ENCODE data around the gene MAN2B2. TPM values are rescaled to one million over a fixed set of nuclear protein-coding genes. Genes with fewer than 3 reads are reported as not detected.

Gene MAN2B2
- polyA plus RNA-seq, 1 donor (not counting 4 experiments of a cell fraction or from before 2014, with no cell fraction given): 7.4 TPM

- no peak for FAIRE-seq
- dilution Hi-C loops (cut with MboI; ENCODE audit: extremely low pct_ligation_motif_present, low sequenced_read_pairs): no loop called here
- Histone ChIP-seq H4K20me1 (ENCODE audit: control insufficient read depth, extremely low read depth, insufficient read depth, low read length) (no peaks in the 10 kb centered on the region), H3K4me3 (ENCODE audit: control insufficient read depth in 2 of 3, extremely low read depth in 1 of 3, insufficient read depth in 2 of 3, low read depth in 1 of 3, low read length in 3 of 3) (no peak overlapping the region), H3K9me1 (ENCODE audit: control insufficient read depth, extremely low read depth, insufficient read depth, low read length) (no peaks in the 10 kb centered on the region), H3K27ac (ENCODE audit: control insufficient read depth, insufficient read depth, low read length) (no peak overlapping the region), H3K9ac (ENCODE audit: control insufficient read depth, extremely low read depth, insufficient read depth, low read length) (no peak overlapping the region), H3K36me3 (ENCODE audit: control insufficient read depth in 2 of 2, extremely low read depth in 1 of 2, insufficient read depth in 2 of 2, low read length in 2 of 2) (no peaks in the 10 kb centered on the region), H3K4me1 (ENCODE audit: control insufficient read depth, extremely low read depth, insufficient read depth, low read length) (peaks cover 6% of the 10 kb centered on the region), H3K27me3 (ENCODE audit: control insufficient read depth, extremely low read depth, insufficient read depth, low read length) (peaks cover 40% of the 10 kb centered on the region), H3K79me2 (ENCODE audit: control insufficient read depth, insufficient read depth, low read length) (no peaks in the 10 kb centered on the region), H3K4me2 (ENCODE audit: control insufficient read depth, extremely low read depth, insufficient read depth, low read depth, low read length) (no peak overlapping the region), H3K9me3 (ENCODE audit: control insufficient read depth, low read depth, low read length) (no peaks in the 10 kb centered on the region), H2AFZ (ENCODE audit: control insufficient read depth, low read length) (no peak overlapping the region)
- TF ChIP-seq CTCF (optimal IDR thresholded peaks at IDR 0.05 in 1 of 3, IDR thresholded peaks at IDR 0.05 in 1 of 3, conservative IDR thresholded peaks at IDR 0.05 in 1 of 3; ENCODE audit: extremely low read depth in 1 of 3, insufficient read depth in 2 of 3, low read length in 3 of 3) (no peak), EZH2 (IDR thresholded peaks at IDR 0.05; ENCODE audit: low read length) (no peak)
- DNase-seq (ENCODE audit: low read depth, low spot score): no peak
These were observed 17.1 kb upstream of the MAN2B2 start for GRCh38 chr4:6557856-6558255.

- FAIRE-seq: no peak
- Histone ChIP-seq H3K27ac (ENCODE audit: control insufficient read depth, insufficient read depth, low read length) (no peak overlapping the region), H3K27me3 (ENCODE audit: control insufficient read depth, extremely low read depth, insufficient read depth, low read length) (peaks cover 58% of the 10 kb centered on the region), H3K36me3 (ENCODE audit: control insufficient read depth in 2 of 2, extremely low read depth in 1 of 2, insufficient read depth in 2 of 2, low read length in 2 of 2) (no peaks in the 10 kb centered on the region), H3K4me1 (ENCODE audit: control insufficient read depth, extremely low read depth, insufficient read depth, low read length) (peaks cover 11% of the 10 kb centered on the region), H3K4me3 (ENCODE audit: control insufficient read depth in 2 of 3, extremely low read depth in 1 of 3, insufficient read depth in 2 of 3, low read depth in 1 of 3, low read length in 3 of 3) (no peak overlapping the region), H4K20me1 (ENCODE audit: control insufficient read depth, extremely low read depth, insufficient read depth, low read length) (no peaks in the 10 kb centered on the region), H3K9me1 (ENCODE audit: control insufficient read depth, extremely low read depth, insufficient read depth, low read length) (no peaks in the 10 kb centered on the region), H2AFZ (ENCODE audit: control insufficient read depth, low read length) (no peak overlapping the region), H3K4me2 (ENCODE audit: control insufficient read depth, extremely low read depth, insufficient read depth, low read depth, low read length) (no peak overlapping the region), H3K9me3 (ENCODE audit: control insufficient read depth, low read depth, low read length) (no peaks in the 10 kb centered on the region), H3K79me2 (ENCODE audit: control insufficient read depth, insufficient read depth, low read length) (no peaks in the 10 kb centered on the region), H3K9ac (ENCODE audit: control insufficient read depth, extremely low read depth, insufficient read depth, low read length) (no peak overlapping the region)
- DNase-seq (ENCODE audit: low read depth, low spot score): no peak
- TF ChIP-seq CTCF (optimal IDR thresholded peaks at IDR 0.05 in 1 of 3, IDR thresholded peaks at IDR 0.05 in 1 of 3, conservative IDR thresholded peaks at IDR 0.05 in 1 of 3; ENCODE audit: extremely low read depth in 1 of 3, insufficient read depth in 2 of 3, low read length in 3 of 3): no peak
- TF ChIP-seq EZH2 (IDR thresholded peaks at IDR 0.05; ENCODE audit: low read length): no peak
- dilution Hi-C loops (cut with MboI; ENCODE audit: extremely low pct_ligation_motif_present, low sequenced_read_pairs): no loop called here
These were observed 14.4 kb upstream of the MAN2B2 start for GRCh38 chr4:6560416-6561172.
